Glomerular visceral epithelial cell (primary cell): Measurements from ENCODE around the gene SYTL2.
"Not testable (repeated sequence)": the region's sequence is repeated elsewhere in the genome, so short reads cannot be mapped to it uniquely, and the experiment has no call there.

Source experiments
- DNase-seq: peaks from one replicate; pipeline ENCODE4 v3.0.0-alpha.2; 2016; ENCODE audit errors: extremely low spot score

Gene SYTL2

GRCh38 chr11:85685125-85685819, 125.7 kb downstream of the SYTL2 start:
- peak; percentile 7 for DNase-seq

- DNase-seq, result peak; percentile 25
These were observed 128.3 kb downstream of the SYTL2 start for GRCh38 chr11:85682330-85683305.

- no peak for DNase-seq
These were observed 130.0 kb downstream of the SYTL2 start for GRCh38 chr11:85680897-85681296.

GRCh38 chr11:85679576-85679975, 131.4 kb downstream of the SYTL2 start:
- DNase-seq, result no peak

- no peak for DNase-seq
These were observed 137.5 kb downstream of the SYTL2 start for GRCh38 chr11:85673393-85673792.

GRCh38 chr11:85672105-85672902, 138.6 kb downstream of the SYTL2 start:
- DNase-seq, result no peak

- DNase-seq, result not testable (repeated sequence)
These were observed 139.8 kb downstream of the SYTL2 start for GRCh38 chr11:85670949-85671663.

GRCh38 chr11:85668157-85668556, 142.8 kb downstream of the SYTL2 start:
- no peak for DNase-seq

- DNase-seq, result no peak
These were observed 144.3 kb downstream of the SYTL2 start for GRCh38 chr11:85666687-85667086.

GRCh38 chr11:85665733-85666132, 145.2 kb downstream of the SYTL2 start:
- DNase-seq, result no peak

GRCh38 chr11:85664615-85665481, 146.1 kb downstream of the SYTL2 start, which contains the start of gene CREBZF:
Gene CREBZF (minus strand): TSS chr11:85665129. CDS start chr11:85664875, 254 bp downstream.
- DNase-seq, result peak; percentile 92

GRCh38 chr11:85663753-85664614, 147.0 kb downstream of the SYTL2 start:
- peak; percentile 55 for DNase-seq

GRCh38 chr11:85663080-85663752, 147.7 kb downstream of the SYTL2 start:
- DNase-seq, result peak; percentile 18

- no peak for DNase-seq
These were observed 148.8 kb downstream of the SYTL2 start for GRCh38 chr11:85661972-85662664.

GRCh38 chr11:85658180-85658579, 152.8 kb downstream of the SYTL2 start:
- no peak for DNase-seq

- DNase-seq, result no peak
These were observed 154.2 kb downstream of the SYTL2 start for GRCh38 chr11:85656777-85657176.

- DNase-seq, result not testable (repeated sequence)
These were observed 156.6 kb downstream of the SYTL2 start for GRCh38 chr11:85654343-85654742.
